RPMI8226 (cell line): Measurements from ENCODE around the gene GLCE.

Experiments used
- DNase-seq: peaks from one replicate; pipeline ENCODE4 v3.0.0-alpha.2; 2015

Gene GLCE

DNA sequence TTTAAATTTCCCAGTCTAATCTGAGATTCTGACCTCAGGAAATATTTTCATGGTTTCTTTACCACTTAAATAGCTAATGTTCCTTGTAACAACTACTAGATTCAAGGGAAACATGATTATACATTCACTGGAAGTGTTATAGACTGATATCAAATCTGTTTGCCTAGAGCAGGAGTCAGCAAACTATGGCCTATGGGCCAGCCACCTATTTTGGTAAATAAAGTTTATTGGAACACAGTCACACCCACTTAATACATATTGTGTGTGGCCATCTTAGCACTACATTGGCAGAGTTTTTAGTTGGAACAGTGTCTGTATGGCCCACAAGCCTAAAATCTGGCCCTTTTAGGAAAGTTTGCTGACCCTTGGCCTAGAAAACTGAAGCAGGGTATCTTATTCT, 50.1 kb downstream of the GLCE start:
- DNase-seq: no peak

DNA sequence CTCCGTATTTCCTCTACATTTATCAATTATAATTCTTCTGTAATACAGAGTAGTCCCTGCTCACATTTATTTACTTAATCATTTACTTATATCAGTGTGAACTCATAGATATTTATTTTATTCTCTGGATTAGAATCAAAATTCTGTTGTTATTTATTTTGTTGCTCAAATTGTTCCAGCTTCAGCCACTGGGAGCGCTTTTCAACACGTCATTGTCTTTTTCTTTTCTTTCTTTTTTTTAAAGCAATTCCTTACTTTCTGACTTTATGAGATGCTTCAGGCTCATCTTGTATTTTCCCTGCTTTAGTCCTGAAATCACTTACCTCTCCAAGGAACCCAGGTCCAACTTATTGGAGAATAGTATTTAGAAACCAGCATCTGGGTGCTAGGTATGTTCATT, 53.4 kb downstream of the GLCE start:
- no peak for DNase-seq

- no peak for DNase-seq
These were observed 55.0 kb downstream of the GLCE start for GRCh38 chr15:69215314-69216035.

- DNase-seq: peak; percentile 47
These were observed 56.9 kb downstream of the GLCE start for GRCh38 chr15:69217381-69217780.

DNA sequence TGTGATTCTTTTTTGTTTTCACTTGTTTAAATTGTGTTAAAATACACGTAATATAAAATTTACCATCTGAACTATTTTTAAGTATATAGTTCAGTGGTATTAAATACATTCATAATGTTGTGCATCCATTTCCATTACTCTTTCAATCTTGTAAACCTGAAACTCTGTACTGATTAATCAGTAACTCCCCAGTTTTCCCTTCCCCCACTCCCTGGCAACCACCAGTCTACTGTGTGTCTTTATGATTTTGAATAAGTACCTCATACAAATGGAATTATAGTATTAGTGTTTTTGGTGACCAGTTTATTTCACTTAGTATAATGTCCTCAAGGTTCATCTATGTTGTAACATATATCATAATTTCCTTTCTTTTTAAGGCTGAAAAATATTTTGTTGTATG, 59.3 kb downstream of the GLCE start:
- DNase-seq: no peak

- DNase-seq: no peak
These were observed 61.6 kb downstream of the GLCE start for GRCh38 chr15:69222002-69222474.

DNA sequence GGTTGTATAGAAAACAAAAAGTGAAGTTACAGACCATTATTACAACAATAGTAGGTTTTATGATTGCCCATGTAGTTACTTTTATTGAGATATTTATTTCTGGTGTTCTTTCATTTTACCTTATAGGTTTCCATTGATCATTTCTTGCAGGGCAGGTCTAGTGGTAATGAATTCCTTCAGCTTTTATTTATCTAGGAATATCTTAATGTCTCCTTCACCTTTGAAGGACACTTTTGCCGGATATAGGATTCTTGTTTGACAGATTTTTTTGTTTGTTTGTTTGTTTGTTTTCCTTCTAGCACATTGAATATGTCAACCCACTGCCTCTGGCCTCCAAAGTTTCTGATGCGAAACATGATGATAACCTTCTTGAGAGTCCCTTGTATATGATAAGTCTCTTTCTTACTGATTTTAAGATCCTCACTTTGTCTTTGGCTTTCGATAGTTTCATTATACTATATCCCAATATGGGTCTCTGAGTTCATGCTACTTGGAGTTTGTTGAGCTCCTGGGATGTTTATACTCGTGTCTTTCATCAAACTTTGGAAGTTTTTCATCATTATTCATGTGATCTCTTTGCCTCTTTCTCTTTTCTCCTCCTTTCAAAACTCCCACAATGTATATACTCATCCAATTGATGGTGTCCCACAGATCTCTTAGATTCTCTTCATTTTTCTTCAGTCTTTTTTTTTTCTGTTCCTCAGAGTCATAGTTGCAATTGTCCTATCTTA, 62.8 kb downstream of the GLCE start:
- DNase-seq: no peak

- DNase-seq: no peak
These were observed 63.9 kb downstream of the GLCE start for GRCh38 chr15:69224383-69224782.

DNA sequence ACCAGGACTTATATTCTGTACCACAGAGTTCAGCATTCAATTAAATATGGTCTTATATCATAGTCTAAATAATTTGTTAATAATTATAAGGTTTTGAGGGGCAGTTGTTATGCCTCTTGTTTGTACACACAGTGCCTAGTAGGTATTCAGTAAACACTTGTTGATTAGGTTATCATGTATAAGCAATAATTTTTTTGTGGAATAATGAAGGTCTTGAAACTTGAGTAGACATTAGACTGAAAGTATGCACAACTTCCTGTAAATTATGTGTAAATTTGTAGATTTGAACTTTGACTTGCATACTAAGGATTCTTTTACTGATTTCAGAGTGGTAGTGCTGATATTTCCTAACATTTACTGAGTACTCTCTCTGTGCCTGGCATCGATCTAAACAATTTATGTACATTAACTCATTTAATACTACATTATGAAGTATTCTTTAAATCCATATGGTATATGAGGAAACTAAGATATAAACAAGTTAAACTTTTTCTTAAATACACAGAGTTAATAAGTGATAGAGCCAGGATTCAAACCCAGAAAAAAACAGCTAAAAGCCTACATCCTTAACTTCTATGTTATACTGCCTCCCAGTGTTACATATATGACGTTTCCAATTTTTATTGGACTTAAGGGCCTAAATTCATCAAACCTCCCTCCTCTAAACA, 65.1 kb downstream of the GLCE start:
- peak; percentile 25 for DNase-seq

- no peak for DNase-seq
These were observed 65.6 kb downstream of the GLCE start for GRCh38 chr15:69226023-69226355.

- DNase-seq: no peak
These were observed 71.7 kb downstream of the GLCE start for GRCh38 chr15:69232144-69232543.

GRCh38 chr15:69232765-69233164, 72.3 kb downstream of the GLCE start:
- DNase-seq: no peak

DNA sequence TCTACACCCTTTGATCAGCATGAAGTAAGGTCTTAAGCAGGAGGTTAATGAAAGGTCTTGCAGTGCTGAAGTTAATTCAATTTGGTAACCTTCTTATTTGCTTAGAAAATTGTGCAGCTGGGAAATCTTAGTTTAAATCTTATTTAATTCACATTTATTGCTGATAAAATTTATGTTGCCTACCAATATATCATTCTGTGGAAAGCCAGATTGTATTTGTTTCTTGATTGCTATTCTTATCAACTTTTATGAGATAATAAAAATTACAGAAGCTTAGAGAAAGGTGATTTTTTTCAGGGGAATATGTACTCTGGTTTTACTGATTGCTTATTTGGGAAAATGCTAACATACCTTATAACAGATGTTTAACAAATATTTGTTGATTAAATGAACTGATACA, 74.2 kb downstream of the GLCE start:
- DNase-seq: no peak

DNA sequence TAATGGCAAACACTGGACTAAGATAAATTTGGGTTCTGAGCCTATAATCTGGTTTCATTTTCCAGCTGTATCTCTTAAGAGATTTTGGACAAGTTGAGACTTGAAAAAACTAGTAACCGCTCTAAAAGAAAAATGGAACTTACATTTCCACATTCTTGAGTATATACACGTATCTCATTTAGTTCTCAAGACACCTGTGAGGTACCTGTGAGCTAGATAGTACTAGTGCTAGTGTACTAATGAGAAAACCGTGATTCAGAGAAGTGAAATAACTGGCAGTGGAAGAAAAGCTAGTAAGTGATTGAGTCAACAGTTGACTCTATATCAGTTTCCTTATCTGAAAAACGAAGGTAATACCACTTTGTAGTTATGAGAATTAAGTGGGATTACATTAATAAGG, 76.1 kb downstream of the GLCE start:
- DNase-seq: no peak

GRCh38 chr15:69237718-69238117, 77.3 kb downstream of the GLCE start:
- no peak for DNase-seq

DNA sequence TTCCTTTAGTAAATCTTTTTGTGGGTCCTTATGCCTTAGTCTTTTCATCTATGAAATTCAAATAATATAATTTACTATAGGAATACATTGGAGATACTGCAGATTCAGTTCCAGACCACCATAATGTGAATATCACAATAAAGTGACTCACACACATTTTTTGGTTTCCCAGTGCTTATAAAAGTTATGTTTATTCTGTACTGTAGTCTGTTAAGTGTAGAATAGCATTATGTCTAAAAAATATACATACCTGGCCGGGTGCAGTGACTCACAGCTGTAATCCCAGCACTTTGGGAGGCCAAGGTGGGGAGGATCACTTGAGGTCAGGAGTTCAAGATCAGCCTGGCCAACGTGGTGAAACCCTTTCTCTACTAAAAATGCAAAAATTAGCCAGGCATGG, 84.4 kb downstream of the GLCE start:
- DNase-seq: no peak

- DNase-seq: no peak
These were observed 92.7 kb downstream of the GLCE start for GRCh38 chr15:69253156-69253555.

- DNase-seq: peak; percentile 69
These were observed 105.0 kb downstream of the GLCE start for GRCh38 chr15:69265347-69265955.

- DNase-seq: no peak
These were observed 110.8 kb downstream of the GLCE start for GRCh38 chr15:69271217-69271616.

DNA sequence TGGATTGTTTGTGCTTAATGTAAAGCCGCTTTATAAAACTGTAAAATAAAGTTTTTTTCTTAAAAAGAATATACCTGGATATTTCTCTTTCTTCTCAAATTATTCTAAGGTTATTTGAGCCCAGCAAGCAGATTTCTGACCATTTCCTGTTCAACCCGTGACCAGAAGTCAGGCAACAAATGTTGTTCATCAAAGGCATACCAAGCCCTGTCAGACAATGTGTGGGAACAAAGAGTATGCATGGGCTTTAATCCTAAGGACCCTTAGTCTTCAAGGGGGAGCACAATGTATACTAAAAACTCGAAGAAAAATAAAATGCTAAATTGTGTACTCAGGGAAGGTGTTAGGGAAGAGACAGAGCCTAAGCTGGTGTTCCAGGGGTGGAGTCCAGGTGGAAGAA, 111.7 kb downstream of the GLCE start:
- DNase-seq: no peak

GRCh38 chr15:69272891-69273290, 112.5 kb downstream of the GLCE start:
- DNase-seq: no peak

GRCh38 chr15:69275074-69275670, 114.7 kb downstream of the GLCE start:
- DNase-seq: no peak

GRCh38 chr15:69275933-69276560, 115.6 kb downstream of the GLCE start:
- DNase-seq: no peak
